HEK293 (cell line): Measurements from ENCODE around the gene CRYZL1.

Experiments
- CTCF ChIA-PET: fragments of 350-600 bp; formaldehyde crosslinking; extraction: SDS; loops from one replicate; lab custom pipeline; 2021; ENCODE audit warnings: antibody characterized with exemption; lab: Yijun Ruan, JAX
- POLR2A ChIA-PET: fragments of 300-600 bp; formaldehyde crosslinking; extraction: SDS; loops from one replicate; lab custom pipeline; 2020; ENCODE audit warnings: antibody characterized with exemption, inconsistent platforms; lab: Yijun Ruan, JAX
- H3K27ac ChIP-seq: fragments of 200-500 bp; sonication (Bioruptor generic); 2 replicates; pipeline ENCODE4 v1.5.1; 2014; ENCODE audit warnings: low read depth, low read length, control low read depth, inconsistent platforms; ENCODE audit errors: extremely low read depth
- H3K36me3 ChIP-seq, 2 experiments: fragments of 200-500 bp in 1 of 2; sonication (Bioruptor generic) in 1 of 2; 1 replicate in 1 of 2; 2 replicates in 1 of 2; pipeline ENCODE4 v1.5.1; 2014 to 2017; ENCODE audit warnings: inconsistent platforms in 2 of 2, low read length in 2 of 2; ENCODE audit not compliant: control insufficient read depth in 2 of 2, insufficient read depth in 1 of 2
- H3K4me1 ChIP-seq: fragments of 200-500 bp; sonication (Bioruptor generic); 2 replicates; pipeline ENCODE4 v1.5.1; 2014; ENCODE audit warnings: mild to moderate bottlenecking, low read length, inconsistent platforms; ENCODE audit not compliant: control insufficient read depth, insufficient read depth
- H3K4me3 ChIP-seq: 2 replicates; pipeline ENCODE4 v1.5.1; 2011; ENCODE audit warnings: low read depth, mild to moderate bottlenecking, control low read depth, low read length, moderate library complexity
- H3K9me3 ChIP-seq: fragments of 200-500 bp; sonication (Bioruptor generic); 2 replicates; pipeline ENCODE4 v1.5.1; 2014; ENCODE audit warnings: low read depth, low read length, inconsistent platforms; ENCODE audit not compliant: control insufficient read depth, insufficient read depth
- ELK4 ChIP-seq: IDR thresholded peaks from 2 replicates; pipeline ENCODE4 v1.6.1; 2011; ENCODE audit warnings: mild to moderate bottlenecking, low read depth, low read length, borderline replicate concordance
- GLIS2 ChIP-seq: fragments of 450-650 bp; formaldehyde crosslinking; IDR thresholded peaks from 2 replicates; pipeline ENCODE4 v1.5.1; 2016; ENCODE audit warnings: missing biosample characterization, missing genetic modification characterization
- HIC1 ChIP-seq: fragments of 450-650 bp; formaldehyde crosslinking; IDR thresholded peaks from 2 replicates; pipeline ENCODE4 v1.5.1; 2016; ENCODE audit warnings: missing biosample characterization, missing genetic modification characterization
- OVOL3 ChIP-seq: fragments of 450-650 bp; formaldehyde crosslinking; IDR thresholded peaks from 2 replicates; pipeline ENCODE4 v1.5.1; 2016; ENCODE audit warnings: missing biosample characterization, missing genetic modification characterization
- SP2 ChIP-seq: fragments of 450-650 bp; formaldehyde crosslinking; IDR thresholded peaks from 2 replicates; pipeline ENCODE4 v1.5.1; 2016; ENCODE audit warnings: missing biosample characterization, missing genetic modification characterization
- TSHZ1 ChIP-seq: fragments of 450-650 bp; formaldehyde crosslinking; IDR thresholded peaks from 2 replicates; pipeline ENCODE4 v1.5.1; 2016; ENCODE audit warnings: missing biosample characterization, missing genetic modification characterization, borderline replicate concordance
- ZBTB1 ChIP-seq: fragments of 450-650 bp; formaldehyde crosslinking; IDR thresholded peaks from 2 replicates; pipeline ENCODE4 v1.5.1; 2016; ENCODE audit warnings: missing biosample characterization, missing genetic modification characterization
- ZBTB10 ChIP-seq: fragments of 450-650 bp; formaldehyde crosslinking; IDR thresholded peaks from 2 replicates; pipeline ENCODE4 v1.5.1; 2016; ENCODE audit warnings: missing biosample characterization, missing genetic modification characterization
- ZBTB11 ChIP-seq: fragments of 450-650 bp; formaldehyde crosslinking; conservative IDR thresholded peaks from 2 replicates; pipeline ENCODE4 v1.5.1; 2016; ENCODE audit warnings: low read depth, missing biosample characterization, missing genetic modification characterization
- ZBTB17 ChIP-seq: fragments of 450-650 bp; formaldehyde crosslinking; IDR thresholded peaks from 2 replicates; pipeline ENCODE4 v1.5.1; 2016; ENCODE audit warnings: missing biosample characterization, missing genetic modification characterization
- ZBTB21 ChIP-seq: fragments of 450-650 bp; formaldehyde crosslinking; IDR thresholded peaks from 2 replicates; pipeline ENCODE4 v1.5.1; 2017; ENCODE audit warnings: missing biosample characterization, missing genetic modification characterization
- ZNF23 ChIP-seq: fragments of 450-650 bp; formaldehyde crosslinking; IDR thresholded peaks from 2 replicates; pipeline ENCODE4 v1.5.1; 2016; ENCODE audit warnings: missing biosample characterization, missing genetic modification characterization, borderline replicate concordance
- ZNF292 ChIP-seq: fragments of 450-650 bp; formaldehyde crosslinking; IDR thresholded peaks from 2 replicates; pipeline ENCODE4 v1.5.1; 2016; ENCODE audit warnings: low read depth, missing biosample characterization, missing genetic modification characterization, borderline replicate concordance
- ZNF555 ChIP-seq: fragments of 450-650 bp; formaldehyde crosslinking; conservative IDR thresholded peaks from 2 replicates; pipeline ENCODE4 v1.5.1; 2017; ENCODE audit warnings: missing biosample characterization, mild to moderate bottlenecking, missing genetic modification characterization, inconsistent platforms
- ZNF571 ChIP-seq: fragments of 450-650 bp; formaldehyde crosslinking; IDR thresholded peaks from 2 replicates; pipeline ENCODE4 v1.5.0; 2017; ENCODE audit warnings: missing biosample characterization, missing genetic modification characterization
- ZNF600 ChIP-seq: fragments of 450-650 bp; formaldehyde crosslinking; IDR thresholded peaks from 2 replicates; pipeline ENCODE4 v1.5.1; 2016; ENCODE audit warnings: missing biosample characterization, missing genetic modification characterization
- ZNF624 ChIP-seq: fragments of 450-650 bp; formaldehyde crosslinking; IDR thresholded peaks from 2 replicates; pipeline ENCODE4 v1.5.1; 2017; ENCODE audit warnings: missing biosample characterization, missing genetic modification characterization
- ZNF785 ChIP-seq: fragments of 450-650 bp; formaldehyde crosslinking; IDR thresholded peaks from 2 replicates; pipeline ENCODE4 v1.5.1; 2016; ENCODE audit warnings: missing biosample characterization, missing genetic modification characterization
- ZSCAN5A ChIP-seq: fragments of 450-650 bp; formaldehyde crosslinking; IDR thresholded peaks from 2 replicates; pipeline ENCODE4 v1.5.1; 2016; ENCODE audit warnings: missing biosample characterization, missing genetic modification characterization

The CRYZL1 gene

GRCh38 chr21:33650929-33651509 is 9.5 kb upstream of the CRYZL1 start:
- peaks cover 32% of the 10 kb centered on the region for H3K4me1 ChIP-seq
- H3K4me3 ChIP-seq, result no peak overlapping the region
- CTCF ChIA-PET, result interaction anchor here (0.6 to 1.2 kb wide), 4 partner anchors 30 to 244 kb away, joined by 3 to 4 read pairs (median 3); no protein-coding TSS in a partner anchor
- no peak overlapping the region for H3K27ac ChIP-seq
- no peaks in the 10 kb centered on the region for H3K9me3 ChIP-seq
- POLR2A ChIA-PET, result interaction anchor here (0.7 to 1.2 kb wide), 3 partner anchors 9 to 126 kb away, joined by 3 to 4 read pairs (median 3); partner anchors contain the start of gene ITSN1
- no peaks in the 10 kb centered on the region for H3K36me3 ChIP-seq
- TF ChIP-seq ZNF555 (tag by site-specific recombination) (no peak), ZBTB10 (no peak), ZBTB21 (tag by site-specific recombination) (no peak), ZBTB1 (tag by site-specific recombination) (no peak), ELK4 (no peak), ZNF571 (tag by site-specific recombination) (no peak), ZBTB11 (tag by site-specific recombination) (no peak), ZBTB17 (tag by site-specific recombination) (peak; percentile 56), HIC1 (tag by site-specific recombination) (no peak), ZNF23 (tag by site-specific recombination) (no peak), ZNF624 (tag by site-specific recombination) (no peak), ZNF292 (tag by site-specific recombination) (no peak), TSHZ1 (tag by site-specific recombination) (no peak), SP2 (tag by site-specific recombination) (no peak), GLIS2 (tag by site-specific recombination) (no peak), ZNF785 (no peak), ZSCAN5A (tag by site-specific recombination) (no peak), ZNF600 (tag by site-specific recombination) (peak; percentile 58; the same call in 1 of the 2 replicates), OVOL3 (tag by site-specific recombination) (no peak)
